Measurements from ENCODE around the gene LNP1. TPM values are rescaled to one million over a fixed set of nuclear protein-coding genes. Genes with fewer than 3 reads are reported as not detected.

The LNP1 gene
- total and polyA plus RNA-seq, 2 of the 13 experiments (the other 11 are each of a cell fraction or from before 2014, with no cell fraction given), result 3.6 to 7.0 TPM

GRCh38 chr3:100496711-100497261 lies 95.4 kb downstream of the LNP1 start:
- Histone ChIP-seq H3K27me3 (ENCODE audit: control insufficient read depth in 1 of 2, insufficient read depth in 2 of 2, low read length in 2 of 2) (no peaks in the 10 kb centered on the region; a peak in 1 of 5 replicates), H3K4me1 (ENCODE audit: insufficient read depth, low read length) (peaks cover 39% of the 10 kb centered on the region), H3K4me3 (replicated peaks in 1 of 3; ENCODE audit: insufficient read depth in 1 of 3, low read depth in 2 of 3, low read length in 3 of 3) (no peak overlapping the region), H3K27ac (ENCODE audit: extremely low read length, insufficient read depth, low read length) (no peak overlapping the region), H2AFZ (ENCODE audit: low read length) (no peak overlapping the region), H4K20me1 (ENCODE audit: insufficient read depth, low read length) (no peaks in the 10 kb centered on the region), H3K36me3 (replicated peaks in 1 of 2; ENCODE audit: control insufficient read depth in 1 of 2, insufficient read depth in 2 of 2, low read length in 2 of 2) (no peaks in the 10 kb centered on the region), H3K9ac (ENCODE audit: insufficient read depth, low read depth, low read length) (no peak overlapping the region), H3K9me3 (ENCODE audit: low read length) (no peaks in the 10 kb centered on the region), H3K4me2 (ENCODE audit: low read depth, low read length) (no peak overlapping the region), H3K79me2 (ENCODE audit: insufficient read depth, low read length) (peaks cover 12% of the 10 kb centered on the region)
- intact Hi-C loops (cut with micrococcal nuclease; ENCODE audit: unreplicated experiment), result no loop called here
- BruUV-seq (replicated peaks), result no TSS peak
- in situ Hi-C loops (cut with HindIII; ENCODE audit: extremely low pct_ligation_motif_present, low pct_unique_long_range_greater_than_20kb), result no loop called here
- peak; percentile 31 for DNase-seq (ENCODE audit: low spot score)
- TF ChIP-seq ZNF484 (CRISPR knock-in tag; IDR thresholded peaks at IDR 0.05; ENCODE audit: borderline replicate concordance, low read depth) (no peak), ATF3 (CRISPR knock-in tag; IDR thresholded peaks at IDR 0.05) (no peak), CEBPB (IDR thresholded peaks at IDR 0.05; ENCODE audit: borderline replicate concordance, low read depth, low read length) (no peak), ZSCAN5A (CRISPR knock-in tag; IDR thresholded peaks at IDR 0.05; ENCODE audit: borderline replicate concordance) (no peak), FOXA3 (CRISPR knock-in tag; IDR thresholded peaks at IDR 0.05) (no peak), IRX3 (CRISPR knock-in tag; IDR thresholded peaks at IDR 0.05; ENCODE audit: borderline replicate concordance, low read depth) (no peak), HDAC2 (CRISPR knock-in tag; IDR thresholded peaks at IDR 0.05) (no peak), ZNF367 (CRISPR knock-in tag; IDR thresholded peaks at IDR 0.05; ENCODE audit: borderline replicate concordance) (no peak), MED13 (CRISPR knock-in tag; IDR thresholded peaks at IDR 0.05) (no peak), ZSCAN25 (CRISPR knock-in tag; IDR thresholded peaks at IDR 0.05) (no peak), GZF1 (CRISPR knock-in tag; IDR thresholded peaks at IDR 0.05) (no peak), KAT8 (CRISPR knock-in tag; IDR thresholded peaks at IDR 0.05) (no peak), THAP9 (CRISPR knock-in tag; IDR thresholded peaks at IDR 0.05; ENCODE audit: borderline replicate concordance) (no peak), FOXK2 (IDR thresholded peaks at IDR 0.05) (no peak), YY1 (IDR thresholded peaks at IDR 0.05; ENCODE audit: insufficient read depth, insufficient replicate concordance, low read depth, low read length) (no peak)
- no peak for ATAC-seq
- no peak for FAIRE-seq
- CTCF ChIA-PET (ENCODE audit: low intra/inter-chr PET ratio, low total read pairs), result no interaction called here
- POLR2A ChIA-PET, result no interaction called here
